ENCODE data around the gene CPAMD8. TPM values are rescaled to one million over a fixed set of nuclear protein-coding genes. Genes with fewer than 3 reads are reported as not detected.

Gene CPAMD8
- total and polyA plus RNA-seq, 9 of the 15 experiments (the other 6 are each of a cell fraction or from before 2014, with no cell fraction given), result 0.20 to 2.1 (median 1.3) TPM

DNA sequence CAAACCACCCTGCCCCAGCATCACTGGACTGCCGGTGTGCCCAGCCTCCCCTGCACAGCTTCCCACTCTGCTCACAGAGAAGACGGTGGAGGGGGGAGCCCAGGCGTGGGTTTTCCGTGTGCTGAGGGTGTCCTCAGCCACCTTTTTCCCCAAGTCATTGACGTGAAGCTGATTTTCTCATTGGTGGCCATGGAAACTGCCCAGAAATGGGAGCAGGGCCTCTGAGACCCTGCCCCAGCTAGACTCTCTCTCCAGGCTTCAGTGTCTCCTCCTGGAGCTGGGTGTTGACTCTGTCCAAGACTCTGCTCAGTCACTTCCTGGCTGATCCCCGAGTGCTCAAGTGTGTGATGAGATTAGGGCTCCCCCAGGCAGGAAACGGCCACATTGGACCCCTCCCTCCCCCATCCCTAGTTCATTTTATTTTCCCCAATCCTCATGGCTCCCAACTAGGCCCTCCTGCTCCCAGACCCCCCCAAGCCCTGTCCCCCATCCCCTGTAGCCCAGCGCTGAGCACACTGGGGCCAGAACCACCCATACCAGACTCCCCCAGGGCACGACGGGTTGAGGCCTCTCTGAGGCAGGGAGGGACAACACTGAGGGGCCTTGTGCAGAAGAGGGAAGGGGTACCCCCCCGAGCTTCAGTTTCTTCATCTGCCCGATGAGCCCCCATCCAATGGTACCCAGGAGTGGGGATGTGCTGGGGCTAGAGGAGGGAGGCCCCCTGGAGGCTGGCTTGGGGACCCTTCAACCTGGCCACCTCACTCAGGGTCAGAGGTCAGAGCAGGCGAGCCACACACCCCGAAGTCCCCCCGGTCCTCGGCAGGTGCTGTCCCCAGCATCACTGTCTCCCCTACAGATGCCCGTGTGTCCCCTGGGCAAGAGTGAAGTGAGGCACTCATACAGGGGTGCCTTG, 139.0 kb downstream of the CPAMD8 start (continued):
- TF ChIP-seq PHF20 (IDR thresholded peaks at IDR 0.05; ENCODE audit: partially characterized antibody) (no peak), PHTF2 (CRISPR knock-in tag; IDR thresholded peaks at IDR 0.05) (no peak), C11orf30 (IDR thresholded peaks at IDR 0.05; ENCODE audit: low read depth) (no peak), MEIS2 (IDR thresholded peaks at IDR 0.05; ENCODE audit: partially characterized antibody) (no peak), PTTG1 (tag; IDR thresholded peaks at IDR 0.05; ENCODE audit: low read depth) (no peak), MAFG (tag; conservative IDR thresholded peaks at IDR 0.05) (0 out of 2 replicates have a peak, but pooled peaks have one; percentile 12), MYBL2 (IDR thresholded peaks at IDR 0.05; ENCODE audit: low read depth) (no peak), MYBL2 (CRISPR knock-in tag; IDR thresholded peaks at IDR 0.05; ENCODE audit: borderline replicate concordance) (no peak), YBX1 (IDR thresholded peaks at IDR 0.05) (no peak), JUND (IDR thresholded peaks at IDR 0.05; ENCODE audit: borderline replicate concordance, low read depth, low read length) (peak; percentile 48; the same call in 1 of the 2 replicates), JUND (tag; IDR thresholded peaks at IDR 0.05; ENCODE audit: borderline replicate concordance, low read depth, low read length) (peak; percentile 29; the same call in 1 of the 3 replicates), SRSF7 (optimal IDR thresholded peaks at IDR 0.05; ENCODE audit: low read depth, low read length) (no peak), CHD4 (IDR thresholded peaks at IDR 0.05; ENCODE audit: insufficient read depth, insufficient replicate concordance, low read depth, low read length, poor library complexity, severe bottlenecking) (no peak), GABPB2 (CRISPR knock-in tag; conservative IDR thresholded peaks at IDR 0.05) (no peak), HSF4 (CRISPR knock-in tag; IDR thresholded peaks at IDR 0.05; ENCODE audit: borderline replicate concordance) (no peak), ILK (tag; IDR thresholded peaks at IDR 0.05; ENCODE audit: borderline replicate concordance, low read depth) (no peak), CHCHD3 (CRISPR knock-in tag; IDR thresholded peaks at IDR 0.05) (no peak), RBM17 (IDR thresholded peaks at IDR 0.05; ENCODE audit: borderline replicate concordance, low read depth, low read length) (no peak)
- TF ChIP-seq, protein P1, sequence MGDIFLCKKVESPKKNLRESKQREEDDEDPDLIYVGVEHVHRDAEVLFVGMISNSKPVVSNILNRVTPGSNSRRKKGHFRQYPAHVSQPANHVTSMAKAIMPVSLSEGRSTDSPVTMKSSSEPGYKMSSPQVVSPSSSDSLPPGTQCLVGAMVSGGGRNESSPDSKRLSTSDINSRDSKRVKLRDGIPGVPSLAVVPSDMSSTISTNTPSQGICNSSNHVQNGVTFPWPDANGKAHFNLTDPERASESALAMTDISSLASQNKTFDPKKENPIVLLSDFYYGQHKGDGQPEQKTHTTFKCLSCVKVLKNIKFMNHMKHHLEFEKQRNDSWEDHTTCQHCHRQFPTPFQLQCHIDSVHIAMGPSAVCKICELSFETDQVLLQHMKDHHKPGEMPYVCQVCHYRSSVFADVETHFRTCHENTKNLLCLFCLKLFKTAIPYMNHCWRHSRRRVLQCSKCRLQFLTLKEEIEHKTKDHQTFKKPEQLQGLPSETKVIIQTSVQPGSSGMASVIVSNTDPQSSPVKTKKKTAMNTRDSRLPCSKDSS (IDR thresholded peaks at IDR 0.05; ENCODE audit: low read depth, partially characterized antibody), result no peak
- TF ChIP-seq, protein P2, sequence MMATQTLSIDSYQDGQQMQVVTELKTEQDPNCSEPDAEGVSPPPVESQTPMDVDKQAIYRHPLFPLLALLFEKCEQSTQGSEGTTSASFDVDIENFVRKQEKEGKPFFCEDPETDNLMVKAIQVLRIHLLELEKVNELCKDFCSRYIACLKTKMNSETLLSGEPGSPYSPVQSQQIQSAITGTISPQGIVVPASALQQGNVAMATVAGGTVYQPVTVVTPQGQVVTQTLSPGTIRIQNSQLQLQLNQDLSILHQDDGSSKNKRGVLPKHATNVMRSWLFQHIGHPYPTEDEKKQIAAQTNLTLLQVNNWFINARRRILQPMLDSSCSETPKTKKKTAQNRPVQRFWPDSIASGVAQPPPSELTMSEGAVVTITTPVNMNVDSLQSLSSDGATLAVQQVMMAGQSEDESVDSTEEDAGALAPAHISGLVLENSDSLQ (IDR thresholded peaks at IDR 0.05), result peak; percentile 3; the same call in 1 of the 2 replicates
- TF ChIP-seq, protein P3, sequence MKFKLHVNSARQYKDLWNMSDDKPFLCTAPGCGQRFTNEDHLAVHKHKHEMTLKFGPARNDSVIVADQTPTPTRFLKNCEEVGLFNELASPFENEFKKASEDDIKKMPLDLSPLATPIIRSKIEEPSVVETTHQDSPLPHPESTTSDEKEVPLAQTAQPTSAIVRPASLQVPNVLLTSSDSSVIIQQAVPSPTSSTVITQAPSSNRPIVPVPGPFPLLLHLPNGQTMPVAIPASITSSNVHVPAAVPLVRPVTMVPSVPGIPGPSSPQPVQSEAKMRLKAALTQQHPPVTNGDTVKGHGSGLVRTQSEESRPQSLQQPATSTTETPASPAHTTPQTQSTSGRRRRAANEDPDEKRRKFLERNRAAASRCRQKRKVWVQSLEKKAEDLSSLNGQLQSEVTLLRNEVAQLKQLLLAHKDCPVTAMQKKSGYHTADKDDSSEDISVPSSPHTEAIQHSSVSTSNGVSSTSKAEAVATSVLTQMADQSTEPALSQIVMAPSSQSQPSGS (CRISPR knock-in tag; IDR thresholded peaks at IDR 0.05), result no peak
- TF ChIP-seq, protein P4, sequence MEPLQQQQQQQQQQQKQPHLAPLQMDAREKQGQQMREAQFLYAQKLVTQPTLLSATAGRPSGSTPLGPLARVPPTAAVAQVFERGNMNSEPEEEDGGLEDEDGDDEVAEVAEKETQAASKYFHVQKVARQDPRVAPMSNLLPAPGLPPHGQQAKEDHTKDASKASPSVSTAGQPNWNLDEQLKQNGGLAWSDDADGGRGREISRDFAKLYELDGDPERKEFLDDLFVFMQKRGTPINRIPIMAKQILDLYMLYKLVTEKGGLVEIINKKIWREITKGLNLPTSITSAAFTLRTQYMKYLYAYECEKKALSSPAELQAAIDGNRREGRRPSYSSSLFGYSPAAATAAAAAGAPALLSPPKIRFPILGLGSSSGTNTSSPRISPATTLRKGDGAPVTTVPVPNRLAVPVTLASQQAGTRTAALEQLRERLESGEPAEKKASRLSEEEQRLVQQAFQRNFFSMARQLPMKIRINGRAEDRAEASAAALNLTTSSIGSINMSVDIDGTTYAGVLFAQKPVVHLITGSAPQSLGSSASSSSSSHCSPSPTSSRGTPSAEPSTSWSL (CRISPR knock-in tag; IDR thresholded peaks at IDR 0.05; ENCODE audit: borderline replicate concordance), result no peak
